HG03060 (cell line): ENCODE results near the gene SPRR5.

Experiments
- ATAC-seq: cut with Tn5 transposase; IDR thresholded peaks from one replicate; pipeline ENCODE4 v1.9.1; 2021; ENCODE audit warnings: low read depth, moderate number of reproducible peaks; ENCODE audit not compliant: unreplicated experiment

The SPRR5 gene, protein sequence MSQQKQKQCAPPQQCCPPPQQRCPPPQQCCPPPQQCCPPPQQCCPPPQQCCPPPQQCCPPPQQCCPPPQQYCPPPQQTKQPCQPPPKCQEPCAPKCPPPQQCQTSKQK

GRCh38 chr1:152946651-152947256, at the start of gene SPRR5:
SPRR5 (plus strand) TSS chr1:152947206; CDS start chr1:152948555, 1,349 bp downstream.
- no peak for ATAC-seq

DNA sequence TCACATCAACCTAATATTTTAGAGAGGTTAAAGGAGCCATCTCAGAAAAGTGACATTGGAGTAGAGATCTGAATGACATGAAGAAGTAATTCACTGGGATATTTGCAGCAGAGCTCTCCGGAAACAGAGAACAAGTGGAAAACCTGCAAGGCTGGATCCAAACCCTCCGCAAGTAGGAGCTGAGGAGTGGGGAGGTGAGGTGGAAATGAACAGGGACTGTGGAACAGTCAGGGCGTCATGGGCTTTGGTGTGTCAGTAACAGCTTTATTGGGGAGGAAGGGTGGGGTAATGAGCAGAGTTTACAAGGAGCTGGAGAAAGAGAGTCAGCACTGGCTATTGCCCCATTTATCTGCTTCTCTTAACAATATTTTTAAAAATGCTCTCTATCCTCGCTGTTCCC, 48.0 kb upstream of the SPRR5 start:
- ATAC-seq, result no peak

- no peak for ATAC-seq
These were observed 47.1 kb upstream of the SPRR5 start for GRCh38 chr1:152899883-152900282.

GRCh38 chr1:152901631-152902030, 45.4 kb upstream of the SPRR5 start:
- ATAC-seq, result no peak

DNA sequence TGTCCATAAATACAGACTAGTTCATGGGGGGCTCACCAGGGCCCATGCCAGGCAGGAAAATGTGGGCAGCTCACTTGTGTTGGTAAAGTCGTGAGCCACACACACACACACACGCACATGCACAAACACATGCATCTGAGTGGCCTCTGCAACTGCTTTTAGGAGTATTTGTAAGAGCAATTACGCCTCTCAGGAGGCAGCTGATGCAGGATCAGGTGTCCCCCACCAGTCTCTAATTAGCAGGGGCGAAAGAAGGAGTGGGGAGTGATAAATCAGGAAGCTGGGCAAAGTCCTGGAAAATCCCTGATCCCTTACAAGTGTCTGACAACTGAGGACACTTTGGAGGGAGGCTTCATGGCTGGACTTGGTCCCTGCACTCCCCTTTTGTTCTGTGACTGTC, 44.4 kb upstream of the SPRR5 start:
- no peak for ATAC-seq

DNA sequence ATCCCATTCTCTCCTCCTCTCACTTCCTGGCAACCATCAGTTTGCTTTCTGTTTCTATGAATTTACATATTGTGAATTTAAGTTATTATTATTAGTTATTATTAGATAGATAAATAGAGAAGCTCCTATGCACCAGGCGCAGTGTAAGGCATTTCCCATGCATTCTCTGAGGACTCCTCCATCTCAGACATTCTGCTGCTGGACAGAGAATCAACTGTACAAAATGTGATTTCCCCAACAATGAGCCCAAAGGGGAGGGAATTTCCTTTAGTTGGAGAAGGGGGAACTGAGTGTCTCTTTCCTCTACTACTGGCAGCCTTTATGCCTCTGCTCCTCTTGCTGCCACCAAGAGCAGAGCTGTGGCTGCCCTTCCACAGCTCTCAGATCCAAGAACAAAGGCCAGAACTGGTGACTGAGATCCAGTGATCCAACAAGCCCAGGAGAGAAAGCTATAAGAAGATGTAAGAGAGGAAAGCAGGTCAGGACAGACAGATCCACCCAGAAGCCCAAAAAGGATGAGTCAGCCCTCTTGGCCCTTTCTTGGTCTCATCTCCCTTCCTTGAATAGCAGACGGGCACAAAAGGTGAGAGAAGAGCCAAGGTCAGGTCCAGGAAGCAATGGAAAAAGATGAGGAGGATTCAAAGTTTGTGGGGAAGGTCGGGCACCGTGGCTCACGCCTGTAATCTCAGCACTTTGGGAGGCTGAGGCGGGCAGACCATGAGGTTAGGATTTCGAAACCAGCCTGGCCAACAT, 42.1 kb upstream of the SPRR5 start:
- no peak for ATAC-seq

DNA sequence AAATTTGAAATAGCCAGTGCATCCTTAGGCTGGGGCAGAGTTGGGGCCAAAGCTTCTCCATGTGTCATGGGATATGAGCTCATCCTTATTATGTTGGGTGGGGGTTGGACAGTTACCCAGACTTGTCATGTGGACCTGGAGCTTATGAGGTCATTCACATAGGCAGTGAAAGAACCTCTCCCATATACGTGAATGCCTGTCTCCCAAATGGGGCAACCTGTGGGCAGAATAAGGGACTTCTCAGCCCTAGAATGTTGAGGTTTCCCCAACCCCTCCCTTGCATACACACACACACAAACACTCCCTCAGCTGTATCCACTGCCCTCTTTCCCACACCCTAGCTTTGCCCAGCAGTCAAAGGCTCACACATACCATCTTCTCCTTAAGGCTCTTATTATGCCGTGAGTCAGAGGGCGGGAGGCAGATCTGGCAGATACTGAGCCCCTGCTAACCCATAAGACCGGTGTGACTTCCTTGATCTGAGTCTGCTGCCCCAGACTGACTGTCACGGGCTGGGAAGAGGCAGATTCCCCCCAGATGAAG, 40.9 kb upstream of the SPRR5 start:
- no peak for ATAC-seq

DNA sequence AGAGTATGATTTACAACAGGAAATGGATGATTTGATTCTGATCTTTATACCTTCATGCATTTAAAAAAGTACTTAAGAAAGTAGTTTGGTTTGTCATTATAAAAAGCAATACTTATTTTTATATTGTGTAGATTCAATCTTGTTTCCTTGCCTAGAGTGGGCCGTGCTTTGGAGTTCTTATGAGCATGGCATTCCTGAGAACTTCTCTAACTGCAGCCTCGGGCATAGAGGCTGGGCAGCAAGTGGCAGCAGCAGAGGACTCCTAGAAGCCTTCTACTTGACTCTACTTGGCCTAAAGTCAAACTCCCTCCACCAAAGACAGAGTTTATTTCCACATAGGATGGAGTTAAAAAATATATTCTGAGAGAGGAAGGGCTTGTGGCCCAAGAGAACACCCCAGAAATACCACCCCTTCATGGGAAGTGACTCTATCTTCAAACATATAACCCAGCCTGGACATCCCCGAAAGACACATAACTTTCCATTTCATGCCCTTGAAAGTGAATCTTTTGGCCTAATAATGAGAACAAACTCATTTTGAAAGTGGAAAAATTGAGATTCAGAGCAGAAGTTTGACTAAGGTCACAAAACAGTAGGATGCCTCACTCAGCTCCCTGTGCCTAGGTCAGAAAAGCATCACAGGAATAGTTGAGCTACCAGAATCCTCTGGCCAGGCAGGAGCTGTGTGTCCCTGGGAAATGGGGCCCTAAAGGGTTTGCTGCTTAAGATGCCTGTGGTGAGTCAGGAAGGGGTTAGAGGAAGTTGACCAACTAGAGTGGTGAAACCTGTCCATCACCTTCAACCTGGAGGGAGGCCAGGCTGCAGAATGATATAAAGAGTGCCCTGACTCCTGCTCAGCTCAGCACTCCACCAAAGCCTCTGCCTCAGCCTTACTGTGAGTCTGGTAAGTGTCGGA, 39.1 kb upstream of the SPRR5 start, which contains the start of gene IVL:
IVL (plus strand) TSS at position 861 of the 916 bp plus-strand sequence. CDS start 1,252 bp downstream, outside the sequence.
- ATAC-seq, result no peak

- ATAC-seq, result no peak
These were observed 37.8 kb upstream of the SPRR5 start for GRCh38 chr1:152909206-152909605.

DNA sequence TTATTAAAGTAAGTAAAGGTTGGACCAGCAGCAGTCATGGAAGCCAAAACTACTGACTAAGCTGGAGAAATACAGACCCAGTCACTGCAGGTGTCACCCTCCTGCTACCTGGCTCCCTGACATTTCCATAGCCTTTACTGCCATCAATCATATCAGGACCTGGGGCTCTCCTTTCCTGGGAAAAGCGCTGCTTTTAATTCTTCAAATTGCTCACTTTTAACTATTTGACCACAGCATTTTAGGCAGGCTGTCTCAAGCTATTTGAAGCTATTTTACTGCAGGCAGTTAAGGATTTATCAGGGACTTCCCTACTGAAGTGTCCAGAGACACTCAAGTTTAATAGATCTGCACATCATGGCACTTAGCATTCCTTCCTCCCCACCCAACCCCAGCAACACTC, 34.5 kb upstream of the SPRR5 start:
- no peak for ATAC-seq

GRCh38 chr1:152912900-152913299, 34.1 kb upstream of the SPRR5 start:
- ATAC-seq, result no peak

DNA sequence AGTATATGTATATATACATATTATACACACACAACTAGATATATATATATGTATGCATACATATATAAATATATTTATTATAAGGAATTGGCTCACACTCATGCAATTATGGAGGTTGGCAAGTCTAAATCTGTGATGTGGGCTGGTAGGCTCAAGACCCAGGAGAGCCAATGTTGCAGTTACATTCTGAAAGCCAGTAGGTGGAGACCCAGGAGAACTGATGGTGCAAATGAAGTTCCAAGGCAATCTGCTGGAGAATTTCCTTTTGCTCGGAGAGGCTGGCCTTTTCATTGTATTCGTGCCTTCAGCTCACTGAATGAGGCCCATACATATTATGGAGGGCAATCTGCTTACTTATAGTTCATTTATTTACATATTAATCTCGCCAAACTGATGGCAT, 29.2 kb upstream of the SPRR5 start:
- ATAC-seq, result no peak

- ATAC-seq, result no peak
These were observed 27.9 kb upstream of the SPRR5 start for GRCh38 chr1:152919071-152919470.

- ATAC-seq, result no peak
These were observed 22.8 kb upstream of the SPRR5 start for GRCh38 chr1:152924191-152924590.

- no peak for ATAC-seq
These were observed 20.9 kb upstream of the SPRR5 start for GRCh38 chr1:152926091-152926490.

GRCh38 chr1:152928671-152929070, 18.3 kb upstream of the SPRR5 start:
- no peak for ATAC-seq

GRCh38 chr1:152932170-152932811, 14.7 kb upstream of the SPRR5 start:
- ATAC-seq, result no peak

DNA sequence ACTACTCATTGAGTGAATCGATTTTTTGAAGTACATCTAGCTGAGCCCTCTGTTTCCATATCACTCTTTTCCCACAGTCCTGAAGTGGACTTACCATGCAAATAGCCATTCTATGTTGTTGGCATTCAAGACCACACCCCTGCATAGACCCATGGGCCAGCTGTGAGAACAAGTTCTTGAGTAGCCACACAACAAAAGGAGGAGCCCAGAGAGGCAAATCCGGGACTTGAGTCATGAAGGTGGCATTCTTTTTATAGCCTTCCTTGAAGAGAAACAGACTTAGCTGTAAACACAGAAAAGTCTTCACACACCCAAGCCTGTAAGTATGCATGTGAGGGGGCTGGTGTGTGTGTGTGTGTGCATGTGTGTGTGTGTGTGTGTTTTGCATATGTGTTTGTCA, 13.8 kb upstream of the SPRR5 start:
- ATAC-seq, result no peak

GRCh38 chr1:152940614-152941013, 6.4 kb upstream of the SPRR5 start:
- ATAC-seq, result no peak

- no peak for ATAC-seq
These were observed 5.8 kb upstream of the SPRR5 start for GRCh38 chr1:152941037-152941711.
